NCI-H2029 (cell line): ENCODE data around the gene ANKRD60.

Experiments used
- DNase-seq: peaks from one replicate; lab custom pipeline; 2025; lab: John Stamatoyannopoulos, UW

ANKRD60 gene

GRCh38 chr20:58228484-58229197 lies at the start of gene ANKRD60:
Gene ANKRD60, minus strand, starts transcription at chr20:58228653. Its CDS starts 0 bp downstream, at chr20:58228653.
- DNase-seq: no peak

- DNase-seq: no peak
Observed at GRCh38 chr20:58277578-58278472, 49.4 kb upstream of the ANKRD60 start.

GRCh38 chr20:58277107-58277506 lies 48.7 kb upstream of the ANKRD60 start:
- DNase-seq: no peak

- DNase-seq: no peak
Observed at GRCh38 chr20:58274384-58274783, 45.9 kb upstream of the ANKRD60 start.

GRCh38 chr20:58271606-58272351 lies 43.3 kb upstream of the ANKRD60 start:
- DNase-seq: no peak

GRCh38 chr20:58268936-58269619 lies 40.6 kb upstream of the ANKRD60 start:
- DNase-seq: no peak

- no peak for DNase-seq
Observed at GRCh38 chr20:58268421-58268821, 40.0 kb upstream of the ANKRD60 start.

- DNase-seq: no peak
Observed at GRCh38 chr20:58267389-58268215, 39.1 kb upstream of the ANKRD60 start.

GRCh38 chr20:58264271-58264670 lies 35.8 kb upstream of the ANKRD60 start:
- no peak for DNase-seq

- DNase-seq: no peak
Observed at GRCh38 chr20:58261660-58262059, 33.2 kb upstream of the ANKRD60 start.

GRCh38 chr20:58260006-58260405 lies 31.6 kb upstream of the ANKRD60 start:
- DNase-seq: no peak

- DNase-seq: no peak
Observed at GRCh38 chr20:58256842-58257241, 28.4 kb upstream of the ANKRD60 start.

GRCh38 chr20:58256307-58256706 lies 27.9 kb upstream of the ANKRD60 start:
- DNase-seq: no peak

GRCh38 chr20:58254890-58255289 lies 26.4 kb upstream of the ANKRD60 start:
- no peak for DNase-seq

- DNase-seq: peak; percentile 17
Observed at GRCh38 chr20:58251979-58252591, 23.6 kb upstream of the ANKRD60 start.

- DNase-seq: no peak
Observed at GRCh38 chr20:58251348-58251978, 23.0 kb upstream of the ANKRD60 start.

GRCh38 chr20:58246346-58246745 lies 17.9 kb upstream of the ANKRD60 start:
- no peak for DNase-seq

- no peak for DNase-seq
Observed at GRCh38 chr20:58245931-58246330, 17.5 kb upstream of the ANKRD60 start.

- DNase-seq: no peak
Observed at GRCh38 chr20:58245181-58245891, 16.9 kb upstream of the ANKRD60 start.
